Erythroblast (primary cell): Measurements from ENCODE around the gene KDM4C.

Source experiments
- GATA1 ChIP-seq: IDR thresholded peaks from 2 replicates; pipeline ENCODE4 v1.6.1; 2011; ENCODE audit warnings: low read depth, mild to moderate bottlenecking, control low read depth, low read length, moderate library complexity
- POLR2A ChIP-seq: IDR thresholded peaks from 2 replicates; pipeline ENCODE4 v1.6.1; 2011; ENCODE audit warnings: mild to moderate bottlenecking, low read length

DNA sequence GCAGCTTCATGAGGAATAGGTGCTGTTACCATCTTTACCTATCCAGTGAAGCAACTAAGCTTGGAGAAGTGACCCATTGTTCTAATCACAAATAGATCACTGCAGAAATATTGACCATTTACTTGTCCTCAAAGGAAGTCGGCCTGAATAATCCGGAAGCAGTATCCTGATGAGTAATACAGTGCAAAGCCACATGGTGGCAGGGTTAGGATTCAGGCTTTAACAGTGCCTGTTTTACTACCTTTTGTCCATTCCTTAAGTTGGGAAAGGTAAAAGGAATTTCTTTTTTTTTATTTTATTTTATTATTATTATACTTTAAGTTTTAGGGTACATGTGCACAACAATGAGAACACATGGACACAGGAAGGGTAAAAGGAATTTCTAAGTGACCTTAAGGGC is 336.3 kb downstream of the KDM4C start:
- TF ChIP-seq POLR2A (no peak), GATA1 (no peak)
